Erythroblast (primary cell): Measurements from ENCODE around the gene ANKIB1.

ENCODE experiments used
- GATA1 ChIP-seq: IDR thresholded peaks from 2 replicates; pipeline ENCODE4 v1.6.1; 2011; ENCODE audit warnings: low read depth, mild to moderate bottlenecking, control low read depth, low read length, moderate library complexity
- POLR2A ChIP-seq: IDR thresholded peaks from 2 replicates; pipeline ENCODE4 v1.6.1; 2011; ENCODE audit warnings: mild to moderate bottlenecking, low read length

- TF ChIP-seq POLR2A (no peak), GATA1 (no peak)
Observed at GRCh38 chr7:92296235-92296634, 50.5 kb downstream of the ANKIB1 start.
